Endothelial cell (in vitro differentiated cells): ENCODE data around the gene UTF1. TPM values are rescaled to one million over a fixed set of nuclear protein-coding genes. Genes with fewer than 3 reads are reported as not detected.

Source experiments
- DNase-seq: peaks from one replicate; pipeline ENCODE4 v3.0.0; 2021; ENCODE audit warnings: low spot score
- H3K27ac Mint-ChIP-seq: one replicate; pipeline ENCODE4 v1.8.0; 2021; ENCODE audit warnings: mixed read lengths, inconsistent platforms; ENCODE audit not compliant: unreplicated experiment
- H3K27me3 Mint-ChIP-seq: one replicate; pipeline ENCODE4 v1.8.0; 2021; ENCODE audit warnings: mild to moderate bottlenecking, moderate library complexity, mixed read lengths, inconsistent platforms; ENCODE audit not compliant: unreplicated experiment
- H3K36me3 Mint-ChIP-seq: one replicate; pipeline ENCODE4 v1.8.0; 2021; ENCODE audit warnings: mild to moderate bottlenecking, low read depth, mixed read lengths, inconsistent platforms; ENCODE audit not compliant: unreplicated experiment
- H3K4me1 Mint-ChIP-seq: one replicate; pipeline ENCODE4 v1.8.0; 2021; ENCODE audit warnings: mild to moderate bottlenecking, mixed read lengths, inconsistent platforms; ENCODE audit not compliant: unreplicated experiment
- H3K4me3 Mint-ChIP-seq: one replicate; pipeline ENCODE4 v1.8.0; 2021; ENCODE audit warnings: mild to moderate bottlenecking, mixed read lengths, inconsistent platforms; ENCODE audit not compliant: unreplicated experiment
- H3K9me3 Mint-ChIP-seq: one replicate; pipeline ENCODE4 v1.8.0; 2021; ENCODE audit warnings: mixed read lengths, inconsistent platforms; ENCODE audit not compliant: unreplicated experiment
- total RNA-seq: library from RNA; stranded (reverse); fragmentation: NEBNext Ultra II Directional; extraction: Animal tissue kit (Norgen Biotek cat#: 25700); gene quantifications from one replicate; pipeline ENCODE4 v1.2.1, GENCODE V29; 2021; ENCODE audit not compliant: unreplicated experiment
- TF ChIP-seq, protein P1 (sequence below): fragments of 200-600 bp; sonication (generic); IDR thresholded peaks from one replicate; pipeline ENCODE4 v1.5.0; 2021; ENCODE audit warnings: antibody characterized with exemption; ENCODE audit not compliant: unreplicated experiment

UTF1 gene
- total RNA-seq, 1 donor from 2014 or later = 0.38 TPM

DNA sequence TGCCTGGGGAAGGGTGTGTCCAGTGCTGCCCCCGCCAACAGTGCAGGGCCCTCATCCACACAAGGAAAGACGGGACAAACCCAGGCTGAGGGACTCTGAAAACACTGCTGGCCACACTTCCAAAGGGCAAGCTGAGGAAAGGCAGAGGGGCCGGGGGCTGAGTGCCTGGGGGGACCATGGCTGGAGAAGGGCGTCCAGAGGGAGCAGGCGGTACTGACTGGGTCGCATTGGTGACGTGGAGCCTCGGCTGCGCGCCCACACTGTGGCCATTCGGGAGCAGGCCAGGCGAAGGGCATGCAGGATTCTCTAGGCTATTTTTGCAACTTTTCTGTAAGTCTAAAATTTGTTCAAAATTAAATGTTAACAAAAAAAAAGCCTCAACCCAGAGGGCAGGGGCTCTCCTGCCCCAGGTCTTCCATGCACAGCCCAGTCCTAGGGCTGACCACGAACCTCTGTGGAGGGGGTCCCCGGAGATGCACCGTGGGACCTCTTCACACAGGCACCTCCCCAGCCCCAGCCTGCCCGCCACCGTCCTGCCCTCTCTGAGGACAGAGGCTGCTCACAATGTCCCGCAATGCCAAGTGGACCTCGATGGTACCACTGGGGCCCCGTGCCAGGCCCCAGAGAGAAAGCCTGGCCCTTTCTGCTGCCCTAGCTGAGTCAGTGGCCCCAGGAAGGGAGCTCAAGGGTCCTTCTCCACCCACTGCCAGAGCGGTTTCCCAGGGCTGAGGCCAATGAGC, 36.2 kb downstream of the UTF1 start:
- Mint-ChIP-seq H3K36me3 (peaks cover 3% of the 10 kb centered on the region), H3K27me3 (peaks cover 11% of the 10 kb centered on the region), H3K9me3 (no peaks in the 10 kb centered on the region), H3K4me1 (no peaks in the 10 kb centered on the region), H3K4me3 (no peak overlapping the region), H3K27ac (no peak overlapping the region)
- DNase-seq = no peak
- TF ChIP-seq, protein P1, sequence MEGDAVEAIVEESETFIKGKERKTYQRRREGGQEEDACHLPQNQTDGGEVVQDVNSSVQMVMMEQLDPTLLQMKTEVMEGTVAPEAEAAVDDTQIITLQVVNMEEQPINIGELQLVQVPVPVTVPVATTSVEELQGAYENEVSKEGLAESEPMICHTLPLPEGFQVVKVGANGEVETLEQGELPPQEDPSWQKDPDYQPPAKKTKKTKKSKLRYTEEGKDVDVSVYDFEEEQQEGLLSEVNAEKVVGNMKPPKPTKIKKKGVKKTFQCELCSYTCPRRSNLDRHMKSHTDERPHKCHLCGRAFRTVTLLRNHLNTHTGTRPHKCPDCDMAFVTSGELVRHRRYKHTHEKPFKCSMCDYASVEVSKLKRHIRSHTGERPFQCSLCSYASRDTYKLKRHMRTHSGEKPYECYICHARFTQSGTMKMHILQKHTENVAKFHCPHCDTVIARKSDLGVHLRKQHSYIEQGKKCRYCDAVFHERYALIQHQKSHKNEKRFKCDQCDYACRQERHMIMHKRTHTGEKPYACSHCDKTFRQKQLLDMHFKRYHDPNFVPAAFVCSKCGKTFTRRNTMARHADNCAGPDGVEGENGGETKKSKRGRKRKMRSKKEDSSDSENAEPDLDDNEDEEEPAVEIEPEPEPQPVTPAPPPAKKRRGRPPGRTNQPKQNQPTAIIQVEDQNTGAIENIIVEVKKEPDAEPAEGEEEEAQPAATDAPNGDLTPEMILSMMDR = no peak

DNA sequence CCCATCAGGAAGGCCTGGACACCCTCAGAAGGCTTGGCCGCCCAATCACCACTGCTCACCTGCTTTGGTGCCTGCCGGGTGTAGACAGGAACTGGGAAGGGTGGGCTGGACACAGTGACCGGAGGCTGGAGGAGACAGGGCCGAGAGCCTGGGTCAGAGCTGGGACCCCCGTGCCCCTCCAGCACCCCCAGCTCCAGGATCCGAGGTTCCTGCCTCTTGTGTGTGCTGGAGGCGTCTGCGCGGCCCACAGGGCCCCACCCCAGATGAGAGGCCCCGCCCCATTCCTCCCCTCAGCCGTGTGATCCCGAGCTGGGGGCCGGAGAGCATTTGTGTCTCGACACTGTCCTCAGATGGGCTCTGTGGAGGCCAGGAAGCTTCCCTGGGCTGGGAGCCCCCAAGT, 37.3 kb downstream of the UTF1 start:
- no peaks in the 10 kb centered on the region for H3K9me3 Mint-ChIP-seq
- peaks cover 3% of the 10 kb centered on the region for H3K36me3 Mint-ChIP-seq
- no peak overlapping the region for H3K4me3 Mint-ChIP-seq
- DNase-seq = no peak
- H3K27ac Mint-ChIP-seq = no peak overlapping the region
- TF ChIP-seq, protein P1 = no peak
- H3K4me1 Mint-ChIP-seq = no peaks in the 10 kb centered on the region
- peaks cover 11% of the 10 kb centered on the region for H3K27me3 Mint-ChIP-seq

DNA sequence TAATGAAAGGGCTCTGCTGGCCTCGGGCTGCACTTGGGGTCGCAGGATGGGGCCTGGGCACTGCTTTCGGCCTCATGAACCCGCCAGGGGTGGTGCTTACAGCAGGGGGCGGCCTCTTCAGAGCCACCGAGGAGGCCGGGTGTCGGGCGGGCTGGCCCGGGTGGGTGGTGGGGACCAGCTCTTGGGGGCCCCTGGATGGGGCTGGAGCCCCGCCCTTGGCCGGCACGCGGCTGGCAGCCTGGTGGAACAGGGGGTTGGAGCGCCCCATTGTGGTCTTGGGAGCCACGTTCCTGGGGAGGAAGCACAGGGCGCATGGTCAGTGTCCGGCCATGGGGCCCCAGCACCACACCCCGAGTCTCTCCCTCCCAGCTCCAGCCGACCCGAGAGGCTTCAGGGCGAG, 37.8 kb downstream of the UTF1 start:
- Mint-ChIP-seq H3K27me3 (peaks cover 11% of the 10 kb centered on the region), H3K27ac (no peak overlapping the region), H3K36me3 (peaks cover 3% of the 10 kb centered on the region), H3K4me1 (no peaks in the 10 kb centered on the region), H3K9me3 (no peaks in the 10 kb centered on the region), H3K4me3 (no peak overlapping the region)
- no peak for DNase-seq
- TF ChIP-seq, protein P1 = no peak

DNA sequence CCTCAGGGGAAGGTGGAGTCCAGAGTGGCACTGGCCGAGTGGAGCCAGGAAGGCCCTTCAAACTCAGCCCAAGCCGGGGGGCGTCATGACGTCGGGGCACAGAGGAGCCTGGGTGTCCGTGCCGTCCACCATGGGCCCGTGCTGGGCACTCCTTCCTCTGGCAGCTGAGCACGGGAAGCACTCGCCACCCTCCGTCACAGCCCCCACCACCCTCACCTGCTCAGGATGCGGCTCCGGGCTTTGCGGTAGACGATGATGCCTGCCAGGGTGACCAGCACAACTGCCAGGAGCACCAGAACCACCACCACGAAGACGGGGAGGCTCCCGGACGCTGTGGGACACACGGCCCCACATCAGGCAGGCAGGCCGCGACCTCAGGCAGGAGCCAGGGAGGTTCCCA, 38.5 kb downstream of the UTF1 start:
- TF ChIP-seq, protein P1 = no peak
- Mint-ChIP-seq H3K4me3 (no peak overlapping the region), H3K4me1 (no peaks in the 10 kb centered on the region), H3K27ac (no peak overlapping the region), H3K9me3 (no peaks in the 10 kb centered on the region), H3K36me3 (peaks cover 3% of the 10 kb centered on the region), H3K27me3 (peaks cover 7% of the 10 kb centered on the region)
- no peak for DNase-seq

DNA sequence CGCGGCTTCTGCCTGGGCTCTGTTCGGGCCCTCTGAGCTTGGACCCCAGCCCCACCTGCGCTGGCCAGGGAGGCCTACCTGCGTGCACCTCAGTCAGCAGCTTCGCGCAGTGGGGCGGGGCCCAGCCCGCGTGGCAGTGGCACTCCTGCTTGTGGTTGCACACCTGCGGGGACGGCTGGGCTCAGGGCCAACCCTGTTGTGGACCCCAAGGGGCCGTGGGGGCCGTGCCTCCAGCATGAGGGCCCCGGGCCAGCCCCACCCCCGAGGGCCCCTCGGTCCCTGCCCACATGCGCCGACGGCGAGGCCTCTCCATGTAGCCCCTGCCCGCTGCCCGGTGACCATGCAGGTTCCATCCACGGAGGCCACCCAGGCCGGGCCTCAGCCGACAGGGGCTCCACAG, 39.4 kb downstream of the UTF1 start:
- peaks cover 4% of the 10 kb centered on the region for H3K27me3 Mint-ChIP-seq
- TF ChIP-seq, protein P1 = no peak
- no peak overlapping the region for H3K4me3 Mint-ChIP-seq
- no peak overlapping the region for H3K27ac Mint-ChIP-seq
- peaks cover 3% of the 10 kb centered on the region for H3K36me3 Mint-ChIP-seq
- DNase-seq = no peak
- no peaks in the 10 kb centered on the region for H3K4me1 Mint-ChIP-seq
- H3K9me3 Mint-ChIP-seq = no peaks in the 10 kb centered on the region
